NT2/D1 (cell line): Measurements from ENCODE around the gene LZIC.
"Not testable (repeated sequence)": the region's sequence is repeated elsewhere in the genome, so short reads cannot be mapped to it uniquely, and the experiment has no call there.

ENCODE experiments used
- SUZ12 ChIP-seq: IDR thresholded peaks from 2 replicates; pipeline ENCODE4 v1.6.1; 2011; ENCODE audit not compliant: insufficient read length, insufficient read depth; ENCODE audit errors: extremely low read depth
- YY1 ChIP-seq: IDR thresholded peaks from 2 replicates; pipeline ENCODE4 v1.6.1; 2011; ENCODE audit not compliant: insufficient read length, insufficient read depth
- ZNF274 ChIP-seq: IDR thresholded peaks from 2 replicates; pipeline ENCODE4 v1.6.1; 2011; ENCODE audit warnings: mild to moderate bottlenecking, low read depth, low read length

DNA sequence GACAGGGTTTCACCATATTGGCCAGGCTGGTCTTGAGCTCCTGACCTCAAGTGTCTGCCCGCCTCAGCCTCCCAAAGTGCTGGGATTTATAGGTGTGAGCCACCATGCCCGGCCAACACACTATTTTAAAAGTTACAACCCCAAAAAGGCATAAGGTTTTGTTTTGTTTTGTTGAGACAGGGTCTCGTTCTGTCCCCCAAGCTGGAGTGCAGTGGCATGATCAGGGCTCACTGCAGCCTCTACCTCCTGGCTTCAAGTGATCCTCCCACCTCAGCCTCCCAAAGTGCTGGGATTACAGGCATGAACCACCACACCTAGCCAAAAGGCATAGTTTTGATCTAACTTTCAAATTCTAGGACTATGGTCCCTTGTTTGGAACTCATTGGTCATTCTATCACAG, 25.7 kb downstream of the LZIC start:
- not testable (repeated sequence) for TF ChIP-seq SUZ12, YY1, ZNF274
